HUES48 (cell line): ENCODE results near the gene APBA2.
"Not testable (repeated sequence)": the region's sequence is repeated elsewhere in the genome, so short reads cannot be mapped to it uniquely, and the experiment has no call there.

Experiments
- H3K27ac ChIP-seq: one replicate; pipeline ENCODE4 v1.7.0; 2013; ENCODE audit warnings: low read depth, low read length, inconsistent platforms
- H3K27me3 ChIP-seq: 2 replicates; pipeline ENCODE4 v1.6.1; 2013; ENCODE audit warnings: mild to moderate bottlenecking, low read length; ENCODE audit not compliant: control insufficient read depth, insufficient read depth
- H3K36me3 ChIP-seq: 2 replicates; pipeline ENCODE4 v1.6.1; 2013; ENCODE audit warnings: low read length; ENCODE audit not compliant: control insufficient read depth, insufficient read depth
- H3K4me1 ChIP-seq: 2 replicates; pipeline ENCODE4 v1.6.1; 2013; ENCODE audit warnings: mild to moderate bottlenecking, low read length; ENCODE audit not compliant: control insufficient read depth, insufficient read depth
- H3K4me3 ChIP-seq: 2 replicates; pipeline ENCODE4 v1.5.1; 2013; ENCODE audit warnings: mild to moderate bottlenecking, low read depth, low read length
- H3K9ac ChIP-seq: 2 replicates; pipeline ENCODE4 v1.6.1; 2013; ENCODE audit warnings: mild to moderate bottlenecking, low read depth, low read length, moderate library complexity
- H3K9me3 ChIP-seq: 2 replicates; pipeline ENCODE4 v1.6.1; 2013; ENCODE audit warnings: low read length; ENCODE audit not compliant: control insufficient read depth, insufficient read depth

APBA2 gene

DNA sequence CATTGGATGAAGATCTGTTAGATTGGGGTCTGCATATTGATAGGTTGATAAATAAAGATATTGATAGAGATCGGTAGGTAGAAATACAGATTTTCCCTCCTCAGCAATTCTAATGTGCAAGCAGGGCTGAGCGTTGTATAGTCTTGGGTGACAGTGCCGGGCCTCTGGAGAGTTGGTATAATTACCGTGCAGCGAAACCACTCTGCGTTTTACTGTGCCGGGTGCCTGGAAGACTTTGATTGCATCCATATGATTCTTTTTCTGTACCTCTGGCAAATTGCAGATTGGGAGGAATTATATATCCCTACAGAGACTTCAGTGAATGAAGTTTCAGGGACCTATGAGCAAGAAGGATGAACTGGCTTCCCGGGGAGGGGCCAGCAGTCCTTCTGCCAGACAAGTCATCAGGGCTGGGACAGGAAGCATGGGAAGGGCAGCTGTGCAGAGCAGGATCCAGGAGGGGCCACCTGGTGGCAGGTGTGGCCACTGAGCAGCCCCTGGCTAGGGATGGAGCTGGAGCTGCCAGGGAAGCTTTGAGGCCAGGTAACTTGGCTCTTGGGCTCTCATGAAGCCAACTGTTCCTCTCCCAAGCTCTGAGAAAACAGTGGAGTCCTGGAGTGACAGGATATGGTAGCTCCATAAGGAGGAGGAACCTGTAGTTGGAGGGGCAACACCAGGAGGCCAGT, 132.5 kb downstream of the APBA2 start:
- peaks cover 11% of the 10 kb centered on the region for H3K4me1 ChIP-seq
- H3K36me3 ChIP-seq, result no peaks in the 10 kb centered on the region
- no peaks in the 10 kb centered on the region for H3K27me3 ChIP-seq
- H3K9ac ChIP-seq, result no peak overlapping the region
- H3K9me3 ChIP-seq, result no peaks in the 10 kb centered on the region
- no peak overlapping the region for H3K27ac ChIP-seq
- H3K4me3 ChIP-seq, result no peak overlapping the region

DNA sequence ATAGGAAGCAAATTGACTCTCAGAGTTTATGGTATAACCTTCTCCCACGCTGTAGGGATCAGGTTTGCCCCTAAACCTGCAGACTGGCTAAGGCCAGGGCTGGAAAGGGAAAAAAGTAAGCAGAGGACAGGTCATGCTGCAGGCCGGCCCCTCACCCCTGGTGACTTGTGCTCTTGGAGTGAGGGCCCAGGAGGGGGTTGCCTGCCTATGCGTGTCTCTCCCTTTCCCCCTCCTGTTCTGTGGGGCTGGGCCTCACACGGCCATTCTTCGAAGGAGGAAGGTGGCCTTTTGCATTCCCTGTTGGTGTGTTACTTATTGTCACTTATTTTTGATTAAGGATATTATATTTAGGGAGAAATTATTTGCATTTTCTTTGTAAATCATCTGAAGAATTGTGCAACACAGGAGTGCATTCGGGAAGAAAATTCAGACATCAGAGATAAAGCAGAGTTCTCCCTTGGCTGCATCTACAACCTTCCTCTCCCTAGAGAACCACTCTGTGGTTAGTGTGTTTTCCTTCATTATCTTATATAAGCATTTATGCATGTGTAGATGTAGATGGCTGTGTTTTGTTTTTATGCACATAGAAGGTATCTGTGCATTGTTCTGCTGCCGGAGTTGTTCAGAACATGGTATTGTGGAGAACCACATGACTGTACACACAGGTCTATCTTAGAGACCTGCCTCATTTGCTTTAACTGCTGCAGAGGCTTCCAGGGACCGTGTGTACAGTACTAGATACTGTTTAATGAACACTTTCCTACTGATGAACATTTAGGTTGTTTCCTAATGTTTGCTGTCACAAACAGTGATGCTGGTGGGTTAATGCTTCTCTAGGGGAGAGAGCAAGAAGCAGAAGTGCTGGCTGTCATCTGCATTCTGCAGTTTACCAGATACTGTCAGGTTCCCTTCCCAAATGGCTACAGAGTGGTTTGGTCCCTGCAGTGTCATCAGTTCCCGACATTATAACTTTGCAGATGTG, 133.5 kb downstream of the APBA2 start:
- H3K27ac ChIP-seq, result no peak overlapping the region
- no peaks in the 10 kb centered on the region for H3K9me3 ChIP-seq
- H3K9ac ChIP-seq, result no peak overlapping the region
- no peaks in the 10 kb centered on the region for H3K36me3 ChIP-seq
- peaks cover 11% of the 10 kb centered on the region for H3K4me1 ChIP-seq
- H3K27me3 ChIP-seq, result no peaks in the 10 kb centered on the region
- no peak overlapping the region for H3K4me3 ChIP-seq

- Histone ChIP-seq H3K36me3 (no peaks in the 10 kb centered on the region), H3K4me3 (no peak overlapping the region), H3K9me3 (no peaks in the 10 kb centered on the region), H3K4me1 (peaks cover 11% of the 10 kb centered on the region), H3K9ac (no peak overlapping the region), H3K27ac (no peak overlapping the region), H3K27me3 (no peaks in the 10 kb centered on the region)
Observed at GRCh38 chr15:29021857-29022256, 136.1 kb downstream of the APBA2 start.

GRCh38 chr15:29024662-29025061, 138.9 kb downstream of the APBA2 start:
- Histone ChIP-seq H3K9ac (no peak overlapping the region), H3K27ac (no peak overlapping the region), H3K27me3 (no peaks in the 10 kb centered on the region), H3K4me3 (no peak overlapping the region), H3K36me3 (no peaks in the 10 kb centered on the region), H3K4me1 (no peaks in the 10 kb centered on the region), H3K9me3 (no peaks in the 10 kb centered on the region)

DNA sequence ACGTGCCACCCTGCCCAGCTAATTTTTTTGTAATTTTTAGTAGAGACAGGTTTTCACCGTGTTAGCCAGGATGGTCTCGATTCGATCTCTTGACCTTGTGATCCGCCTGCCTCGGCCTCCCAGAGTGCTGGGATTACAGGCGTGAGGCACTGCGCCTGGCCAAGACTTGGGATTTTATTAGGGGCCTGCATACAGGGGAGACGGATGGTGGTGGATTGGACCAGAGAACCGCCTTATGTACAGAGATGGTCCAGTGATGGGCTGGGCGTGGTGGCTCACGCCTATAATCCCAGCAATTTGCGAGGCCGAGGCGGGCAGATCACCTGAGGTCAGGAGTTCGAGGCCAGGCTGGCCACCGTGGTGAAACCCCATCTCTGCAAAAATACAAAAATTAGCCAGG, 139.6 kb downstream of the APBA2 start:
- not testable (repeated sequence) for H3K4me1 ChIP-seq, H3K4me3 ChIP-seq

DNA sequence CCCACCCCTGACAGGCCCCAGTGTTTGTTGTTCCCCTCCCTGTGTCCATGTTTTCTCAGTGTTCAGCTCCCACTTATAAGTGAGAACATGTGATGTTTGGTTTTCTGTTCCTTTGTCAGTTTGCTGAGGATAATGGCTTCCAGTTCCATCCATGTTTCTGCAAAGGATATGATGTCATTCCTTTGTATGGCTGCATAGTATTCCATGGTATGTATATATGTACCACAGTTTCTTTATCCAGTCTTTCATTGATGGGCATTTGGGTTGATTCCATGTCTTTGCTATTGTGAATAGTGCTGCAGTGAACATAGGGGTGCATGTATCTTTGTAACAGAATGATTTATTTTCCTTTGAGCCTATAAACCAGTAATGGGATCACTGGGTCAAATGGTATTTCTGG, 142.4 kb downstream of the APBA2 start:
- H3K36me3 ChIP-seq, H3K9me3 ChIP-seq, H3K27me3 ChIP-seq, H3K27ac ChIP-seq, H3K9ac ChIP-seq, H3K4me1 ChIP-seq, H3K4me3 ChIP-seq: not testable (repeated sequence)

More for the DNA sequence above, 139.6 kb downstream of the APBA2 start:
- not testable (repeated sequence) for H3K9me3 ChIP-seq, H3K36me3 ChIP-seq, H3K27me3 ChIP-seq, H3K27ac ChIP-seq, H3K9ac ChIP-seq

GRCh38 chr15:29029651-29030195, 143.9 kb downstream of the APBA2 start:
- Histone ChIP-seq H3K27ac (no peak overlapping the region), H3K27me3 (no peaks in the 10 kb centered on the region), H3K9ac (no peak overlapping the region), H3K4me3 (no peak overlapping the region), H3K9me3 (no peaks in the 10 kb centered on the region), H3K36me3 (no peaks in the 10 kb centered on the region), H3K4me1 (peaks cover 8% of the 10 kb centered on the region)

GRCh38 chr15:29031502-29032228, 145.9 kb downstream of the APBA2 start:
- no peaks in the 10 kb centered on the region for H3K9me3 ChIP-seq
- H3K27ac ChIP-seq, result no peak overlapping the region
- H3K36me3 ChIP-seq, result no peaks in the 10 kb centered on the region
- no peaks in the 10 kb centered on the region for H3K27me3 ChIP-seq
- no peak overlapping the region for H3K4me3 ChIP-seq
- peaks cover 19% of the 10 kb centered on the region for H3K4me1 ChIP-seq
- H3K9ac ChIP-seq, result no peak overlapping the region

DNA sequence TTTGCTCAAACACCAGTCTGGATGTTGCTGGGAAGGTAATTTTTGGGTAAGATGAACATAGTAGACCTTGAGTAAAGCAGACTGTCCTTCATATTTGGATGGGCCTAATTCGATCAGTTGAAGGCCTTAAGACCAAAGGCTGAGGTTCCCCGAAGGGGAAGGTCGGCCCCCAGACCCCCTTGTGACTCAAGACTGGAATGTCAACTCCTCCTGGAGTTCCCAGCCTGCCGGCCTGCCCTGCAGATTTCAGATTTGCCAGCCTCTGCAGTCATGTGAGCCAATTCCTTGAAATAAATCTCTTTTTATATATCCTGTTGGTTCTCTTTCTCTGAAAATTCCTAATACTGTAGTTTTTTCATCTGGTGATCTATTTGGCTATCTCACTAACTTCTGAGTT, 146.5 kb downstream of the APBA2 start:
- Histone ChIP-seq H3K9me3 (no peaks in the 10 kb centered on the region), H3K9ac (no peak overlapping the region), H3K4me1 (peaks cover 19% of the 10 kb centered on the region), H3K27me3 (no peaks in the 10 kb centered on the region), H3K36me3 (no peaks in the 10 kb centered on the region), H3K27ac (no peak overlapping the region), H3K4me3 (no peak overlapping the region)

- no peaks in the 10 kb centered on the region for H3K36me3 ChIP-seq
- peaks cover 19% of the 10 kb centered on the region for H3K4me1 ChIP-seq
- no peak overlapping the region for H3K4me3 ChIP-seq
- no peaks in the 10 kb centered on the region for H3K27me3 ChIP-seq
- no peak overlapping the region for H3K27ac ChIP-seq
- H3K9ac ChIP-seq, result no peak overlapping the region
- no peaks in the 10 kb centered on the region for H3K9me3 ChIP-seq
Observed at GRCh38 chr15:29032751-29033150, 147.0 kb downstream of the APBA2 start.
